Measurements from ENCODE around the gene ABCC2. TPM values are rescaled to one million over a fixed set of nuclear protein-coding genes. Genes with fewer than 3 reads are reported as not detected.

Gene ABCC2
- total and polyA plus RNA-seq, 7 donors = 0.41 to 3.9 (median 1.3) TPM; not detected in 1

DNA sequence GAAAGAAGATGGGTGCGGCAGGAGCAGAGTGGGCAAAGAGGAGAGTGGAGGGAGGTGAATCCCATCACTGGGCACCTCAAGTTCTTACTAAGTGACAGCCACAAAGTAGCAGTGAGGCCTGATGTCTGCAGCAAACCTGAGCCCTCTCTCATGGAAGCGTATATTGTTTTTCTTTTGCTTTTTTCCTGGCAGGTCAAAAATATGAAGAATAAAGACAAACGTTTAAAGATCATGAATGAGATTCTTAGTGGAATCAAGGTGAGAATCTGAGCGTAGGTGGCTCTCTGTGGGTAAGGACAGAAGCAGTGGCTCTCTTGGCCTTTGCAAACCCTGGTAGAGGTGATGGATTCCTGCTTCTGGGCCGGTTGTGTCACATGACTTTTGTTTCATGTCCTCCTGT lies 22.8 kb downstream of the ABCC2 start:
- Histone ChIP-seq H3K36me3 (no peaks in the 10 kb centered on the region), H3K4me1 (peaks cover 0 to 8% (median 4%) of the 10 kb centered on the region in 4 donors), H3K9me3 (no peaks in the 10 kb centered on the region), H3K27ac (no peak overlapping the region), H3K27me3 (no peaks in the 10 kb centered on the region), H3K4me3 (no peak overlapping the region)
- TF ChIP-seq POLR2AphosphoS5 (IDR thresholded peaks at IDR 0.05) (no peak), POLR2A (IDR thresholded peaks at IDR 0.05) (no peak), EP300 (IDR thresholded peaks at IDR 0.05) (no peak)
- TF ChIP-seq, protein P1, sequence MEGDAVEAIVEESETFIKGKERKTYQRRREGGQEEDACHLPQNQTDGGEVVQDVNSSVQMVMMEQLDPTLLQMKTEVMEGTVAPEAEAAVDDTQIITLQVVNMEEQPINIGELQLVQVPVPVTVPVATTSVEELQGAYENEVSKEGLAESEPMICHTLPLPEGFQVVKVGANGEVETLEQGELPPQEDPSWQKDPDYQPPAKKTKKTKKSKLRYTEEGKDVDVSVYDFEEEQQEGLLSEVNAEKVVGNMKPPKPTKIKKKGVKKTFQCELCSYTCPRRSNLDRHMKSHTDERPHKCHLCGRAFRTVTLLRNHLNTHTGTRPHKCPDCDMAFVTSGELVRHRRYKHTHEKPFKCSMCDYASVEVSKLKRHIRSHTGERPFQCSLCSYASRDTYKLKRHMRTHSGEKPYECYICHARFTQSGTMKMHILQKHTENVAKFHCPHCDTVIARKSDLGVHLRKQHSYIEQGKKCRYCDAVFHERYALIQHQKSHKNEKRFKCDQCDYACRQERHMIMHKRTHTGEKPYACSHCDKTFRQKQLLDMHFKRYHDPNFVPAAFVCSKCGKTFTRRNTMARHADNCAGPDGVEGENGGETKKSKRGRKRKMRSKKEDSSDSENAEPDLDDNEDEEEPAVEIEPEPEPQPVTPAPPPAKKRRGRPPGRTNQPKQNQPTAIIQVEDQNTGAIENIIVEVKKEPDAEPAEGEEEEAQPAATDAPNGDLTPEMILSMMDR (IDR thresholded peaks at IDR 0.05) = no peak
- intact Hi-C loops (cut with DNase I) = no loop called here
- WGBS, 2 donors = 89 to 94% methylated on average over 5 of the region's 5 CpGs
- no peak for DNase-seq

DNA sequence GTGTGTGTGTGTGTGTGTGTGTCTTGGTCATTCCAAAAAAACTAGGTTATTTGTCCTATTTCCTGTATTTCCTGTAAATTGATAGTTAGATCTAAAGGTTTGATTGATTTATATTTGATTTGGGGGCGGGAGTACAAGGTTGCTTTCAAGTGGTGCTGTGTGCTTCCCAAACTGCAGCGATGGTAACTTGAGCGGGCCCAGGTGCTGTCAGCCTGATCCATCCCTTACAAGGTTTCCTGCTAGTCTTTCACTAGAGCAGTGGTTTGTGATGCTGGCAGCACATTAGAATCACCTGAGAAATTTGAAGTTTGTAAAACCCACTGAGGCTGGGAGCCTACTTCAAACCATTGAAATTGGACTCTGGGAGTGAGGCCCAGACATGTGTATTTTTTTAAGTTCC lies 23.7 kb downstream of the ABCC2 start:
- TF ChIP-seq, protein P1 (IDR thresholded peaks at IDR 0.05) = no peak
- no peak for TF ChIP-seq POLR2AphosphoS5 (IDR thresholded peaks at IDR 0.05)
- TF ChIP-seq EP300 (IDR thresholded peaks at IDR 0.05) = no peak
- no peak for TF ChIP-seq POLR2A (IDR thresholded peaks at IDR 0.05)
- no peak for DNase-seq
- intact Hi-C loops (cut with DNase I) = no loop called here
- no peaks in the 10 kb centered on the region for H3K36me3 ChIP-seq
- no peak overlapping the region for H3K27ac ChIP-seq
- H3K4me1 ChIP-seq = peaks cover 0 to 14% (median 4%) of the 10 kb centered on the region in 4 donors
- H3K9me3 ChIP-seq = no peaks in the 10 kb centered on the region
- no peak overlapping the region for H3K4me3 ChIP-seq
- H3K27me3 ChIP-seq = no peaks in the 10 kb centered on the region
- WGBS, 2 donors = 63 to 94% methylated on average over 3 of the region's 3 CpGs

DNA sequence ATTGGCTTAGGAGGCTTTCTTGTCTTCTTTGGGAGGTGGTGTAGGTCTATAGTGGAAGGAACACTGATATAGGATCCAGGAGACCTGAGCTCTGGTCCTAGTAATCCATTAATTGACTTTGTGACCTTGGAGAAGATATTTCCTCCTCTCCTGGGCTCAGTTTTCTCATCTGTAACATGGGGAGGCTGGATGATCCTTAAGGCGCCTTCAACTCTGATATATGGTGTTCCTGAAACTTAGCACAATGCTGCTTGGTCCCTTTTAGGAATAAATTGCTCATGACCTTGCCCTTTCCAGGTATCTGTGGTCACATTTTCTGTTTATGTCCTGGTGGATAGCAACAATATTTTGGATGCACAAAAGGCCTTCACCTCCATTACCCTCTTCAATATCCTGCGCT lies 25.3 kb downstream of the ABCC2 start:
- no peak for TF ChIP-seq EP300 (IDR thresholded peaks at IDR 0.05)
- no peak for TF ChIP-seq POLR2A (IDR thresholded peaks at IDR 0.05)
- TF ChIP-seq POLR2AphosphoS5 (IDR thresholded peaks at IDR 0.05) = no peak
- TF ChIP-seq, protein P1 (IDR thresholded peaks at IDR 0.05) = no peak
- Histone ChIP-seq H3K4me3 (no peak overlapping the region), H3K9me3 (no peaks in the 10 kb centered on the region), H3K4me1 (peaks cover 0 to 14% (median 4%) of the 10 kb centered on the region in 4 donors), H3K27ac (no peak overlapping the region), H3K36me3 (no peaks in the 10 kb centered on the region), H3K27me3 (no peaks in the 10 kb centered on the region)
- intact Hi-C loops (cut with DNase I) = no loop called here
- 98 to 99% methylated on average over 2 of the region's 2 CpGs for WGBS, 2 donors
- DNase-seq = no peak

DNA sequence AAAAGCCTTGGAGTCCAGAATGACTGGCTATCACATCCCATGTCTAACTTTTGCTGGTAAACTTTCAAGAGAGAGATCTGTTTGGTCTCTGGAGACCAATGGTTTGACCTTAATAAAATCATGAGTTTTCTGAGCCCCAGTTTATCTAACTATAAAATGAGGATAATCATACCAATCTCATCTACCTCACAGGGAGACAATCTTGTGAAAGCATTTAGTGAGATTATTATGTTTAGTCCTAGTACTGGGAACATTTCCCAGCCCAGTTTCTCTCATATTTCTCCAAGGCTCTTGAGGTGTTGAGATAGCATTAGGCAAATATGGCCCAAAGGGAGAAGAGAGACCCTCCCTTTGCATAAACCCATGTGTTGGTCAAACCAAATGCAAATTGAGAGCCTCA lies 25.8 kb downstream of the ABCC2 start:
- Histone ChIP-seq H3K4me1 (peaks cover 0 to 14% (median 4%) of the 10 kb centered on the region in 4 donors), H3K9me3 (no peaks in the 10 kb centered on the region), H3K4me3 (no peak overlapping the region), H3K36me3 (no peaks in the 10 kb centered on the region), H3K27me3 (no peaks in the 10 kb centered on the region), H3K27ac (no peak overlapping the region)
- intact Hi-C loops (cut with DNase I) = no loop called here
- TF ChIP-seq, protein P1 (IDR thresholded peaks at IDR 0.05) = no peak
- TF ChIP-seq POLR2A (IDR thresholded peaks at IDR 0.05) (no peak), EP300 (IDR thresholded peaks at IDR 0.05) (no peak), POLR2AphosphoS5 (IDR thresholded peaks at IDR 0.05) (no peak)
- no peak for DNase-seq

DNA sequence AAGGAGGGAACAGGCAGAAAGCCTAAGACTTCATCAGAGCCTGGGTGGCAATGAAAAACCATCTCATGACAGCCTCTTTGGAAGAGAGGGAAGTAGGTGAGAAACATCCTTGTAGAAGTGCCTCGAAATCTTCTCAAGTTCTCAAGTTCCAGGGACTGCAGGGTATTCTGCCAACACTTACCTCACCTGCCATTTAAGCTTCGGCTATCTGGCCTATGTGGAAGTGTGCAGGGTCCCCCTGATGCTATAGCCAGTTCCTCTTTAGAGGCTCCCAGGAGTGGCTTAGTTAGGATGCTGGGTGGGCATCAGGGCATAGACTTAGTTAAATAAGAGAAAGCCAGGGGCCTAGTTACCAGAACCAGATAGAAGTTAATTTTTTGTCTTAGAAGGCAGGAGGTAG lies 27.0 kb downstream of the ABCC2 start:
- H3K36me3 ChIP-seq = no peaks in the 10 kb centered on the region
- peak overlapping the region; percentile 56 to 74 (median 66) for H3K27ac ChIP-seq
- no peak overlapping the region for H3K4me3 ChIP-seq
- no peaks in the 10 kb centered on the region for H3K9me3 ChIP-seq
- H3K4me1 ChIP-seq = peaks cover 0 to 14% (median 4%) of the 10 kb centered on the region in 4 donors
- DNase-seq = no peak
- WGBS, 2 donors = 81 to 88% methylated on average over 2 of the region's 2 CpGs
- intact Hi-C loops (cut with DNase I) = no loop called here
- no peaks in the 10 kb centered on the region for H3K27me3 ChIP-seq
- TF ChIP-seq EP300 (IDR thresholded peaks at IDR 0.05) (no peak), POLR2AphosphoS5 (IDR thresholded peaks at IDR 0.05) (no peak), POLR2A (IDR thresholded peaks at IDR 0.05) (no peak)
- TF ChIP-seq, protein P1 (IDR thresholded peaks at IDR 0.05) = no peak
